ENCODE data around the gene ZMYND12. TPM values are rescaled to one million over a fixed set of nuclear protein-coding genes. Genes with fewer than 3 reads are reported as not detected.
A peak's percentile ranks its signal among the peaks of the same experiment; 100 is the strongest.

The ZMYND12 gene
- total RNA-seq, 6 experiments from 2014 or later, result 0.20 TPM; not detected in 5

DNA sequence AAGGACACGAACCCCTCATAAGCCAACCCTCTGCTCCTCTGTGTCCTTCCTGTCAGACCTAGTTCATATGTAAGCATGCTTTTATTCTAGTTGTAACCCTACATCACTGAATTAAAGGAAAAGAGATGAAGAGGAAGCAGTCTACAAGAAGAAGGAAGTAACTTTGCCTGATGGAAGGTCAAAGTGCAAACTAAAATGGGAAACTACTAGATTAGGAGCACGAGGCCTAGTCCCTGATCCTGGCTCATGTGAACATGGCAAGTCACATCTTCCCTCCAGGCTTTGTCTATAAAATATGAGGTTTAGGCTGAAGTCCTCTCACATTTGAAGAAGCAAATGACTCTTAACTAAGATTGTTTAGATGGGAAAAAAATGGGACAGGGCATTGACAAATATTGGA, 13.2 kb downstream of the ZMYND12 start:
- no peak for DNase-seq
- Mint-ChIP-seq H3K4me3 (no peak overlapping the region), H3K36me3 (ENCODE audit: low read depth) (no peaks in the 10 kb centered on the region), H3K27me3 (ENCODE audit: insufficient read depth) (peaks cover 7% of the 10 kb centered on the region), H3K27ac (no peak overlapping the region), H3K4me1 (ENCODE audit: low read depth) (peaks cover 12% of the 10 kb centered on the region), H3K9me3 (no peaks in the 10 kb centered on the region)
- TF ChIP-seq CTCF (IDR thresholded peaks at IDR 0.05), result no peak

DNA sequence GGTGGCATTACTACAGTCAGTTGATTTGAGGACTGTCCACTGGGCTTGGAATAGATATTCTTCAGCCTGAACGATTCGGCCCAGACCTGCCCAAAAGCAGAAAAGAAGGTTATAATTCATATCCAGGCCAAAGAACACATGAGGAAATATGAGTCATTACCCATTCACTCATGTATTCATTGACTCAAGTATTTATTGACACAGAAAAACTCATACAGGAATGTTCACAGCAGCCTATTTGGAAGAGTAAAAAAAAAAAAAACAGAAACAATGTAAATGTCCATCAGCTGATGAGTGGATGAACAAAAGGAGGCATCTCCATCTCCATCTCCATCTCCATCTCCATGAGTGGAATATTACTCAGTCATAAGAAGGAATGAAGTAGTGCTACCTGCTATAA, 15.9 kb downstream of the ZMYND12 start:
- Mint-ChIP-seq H3K36me3 (ENCODE audit: low read depth) (no peaks in the 10 kb centered on the region), H3K27me3 (ENCODE audit: insufficient read depth) (no peaks in the 10 kb centered on the region; the same call in none of the 2 replicates), H3K4me3 (no peak overlapping the region), H3K27ac (no peak overlapping the region), H3K9me3 (no peaks in the 10 kb centered on the region), H3K4me1 (ENCODE audit: low read depth) (peaks cover 12% of the 10 kb centered on the region)
- peak; percentile 61 for DNase-seq
- TF ChIP-seq CTCF (IDR thresholded peaks at IDR 0.05), result no peak

DNA sequence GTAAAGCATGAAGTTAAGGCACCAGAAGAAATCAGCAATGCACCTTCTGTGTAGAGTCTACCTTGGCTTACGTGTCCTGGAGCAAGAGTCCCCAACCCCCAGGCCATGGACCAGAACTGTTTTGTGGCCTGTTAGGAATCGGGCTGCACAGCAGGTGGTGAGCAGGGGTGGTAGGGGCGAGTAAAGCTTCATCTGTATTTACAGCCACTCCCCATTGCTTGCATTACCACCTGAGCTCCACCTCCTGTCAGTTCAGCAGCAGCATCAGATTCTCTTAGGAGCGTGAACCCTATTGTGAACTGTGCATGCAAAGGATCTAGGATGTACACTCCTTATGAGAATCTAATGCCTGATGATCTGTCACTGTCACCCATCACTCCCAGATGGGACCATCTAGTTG, 21.5 kb downstream of the ZMYND12 start:
- no peak for TF ChIP-seq CTCF (IDR thresholded peaks at IDR 0.05)
- peaks cover 8% of the 10 kb centered on the region for H3K27me3 Mint-ChIP-seq (ENCODE audit: insufficient read depth)
- no peaks in the 10 kb centered on the region for H3K9me3 Mint-ChIP-seq
- no peak overlapping the region for H3K27ac Mint-ChIP-seq
- DNase-seq, result no peak
- H3K36me3 Mint-ChIP-seq (ENCODE audit: low read depth), result no peaks in the 10 kb centered on the region
- peaks cover 19% of the 10 kb centered on the region for H3K4me1 Mint-ChIP-seq (ENCODE audit: low read depth)
- no peak overlapping the region for H3K4me3 Mint-ChIP-seq

DNA sequence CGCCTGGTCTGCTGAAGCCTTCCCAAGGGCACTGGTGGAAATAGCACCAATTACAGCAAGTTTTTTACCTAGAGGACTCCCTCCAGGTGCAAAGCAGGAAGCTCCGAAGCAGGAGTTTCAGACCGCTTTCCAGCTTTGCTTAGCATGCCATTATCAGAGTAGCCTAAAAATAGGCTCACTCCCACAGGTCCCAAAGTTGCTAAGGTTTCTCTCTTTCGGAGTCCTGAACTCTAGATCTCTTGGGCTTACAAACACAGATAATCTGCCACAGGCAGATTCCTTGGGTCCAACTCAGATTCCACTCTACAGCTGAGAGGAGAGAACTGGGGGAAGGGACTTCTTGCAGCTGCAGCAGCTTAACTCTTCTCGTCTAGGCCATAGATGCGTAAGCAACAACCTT, 22.5 kb downstream of the ZMYND12 start:
- Mint-ChIP-seq H3K9me3 (no peaks in the 10 kb centered on the region), H3K4me1 (ENCODE audit: low read depth) (peaks cover 23% of the 10 kb centered on the region), H3K27me3 (ENCODE audit: insufficient read depth) (peaks cover 8% of the 10 kb centered on the region), H3K36me3 (ENCODE audit: low read depth) (no peaks in the 10 kb centered on the region), H3K27ac (no peak overlapping the region), H3K4me3 (no peak overlapping the region)
- no peak for TF ChIP-seq CTCF (IDR thresholded peaks at IDR 0.05)
- DNase-seq, result no peak

GRCh38 chr1:42432714-42433113, 23.1 kb downstream of the ZMYND12 start:
- no peak for TF ChIP-seq CTCF (IDR thresholded peaks at IDR 0.05)
- Mint-ChIP-seq H3K4me1 (ENCODE audit: low read depth) (peaks cover 23% of the 10 kb centered on the region), H3K4me3 (no peak overlapping the region), H3K9me3 (no peaks in the 10 kb centered on the region), H3K27ac (no peak overlapping the region), H3K27me3 (ENCODE audit: insufficient read depth) (peaks cover 8% of the 10 kb centered on the region), H3K36me3 (ENCODE audit: low read depth) (no peaks in the 10 kb centered on the region)
- DNase-seq, result no peak

- H3K4me1 Mint-ChIP-seq (ENCODE audit: low read depth), result peaks cover 33% of the 10 kb centered on the region
- no peaks in the 10 kb centered on the region for H3K9me3 Mint-ChIP-seq
- no peaks in the 10 kb centered on the region for H3K36me3 Mint-ChIP-seq (ENCODE audit: low read depth)
- H3K27me3 Mint-ChIP-seq (ENCODE audit: insufficient read depth), result peaks cover 12% of the 10 kb centered on the region
- TF ChIP-seq CTCF (IDR thresholded peaks at IDR 0.05), result no peak
- no peak for DNase-seq
- no peak overlapping the region for H3K4me3 Mint-ChIP-seq
- H3K27ac Mint-ChIP-seq, result no peak overlapping the region
Measured at GRCh38 chr1:42431514-42431913, 24.3 kb downstream of the ZMYND12 start.
